Measurements from ENCODE around the gene KRTAP8-1.

KRTAP8-1 gene

GRCh38 chr21:30813174-30813573 is at the start of gene KRTAP8-1:
KRTAP8-1 (minus strand) TSS chr21:30813274; CDS start chr21:30813220, 54 bp downstream.
- DNase-seq = no peak

- no peak for DNase-seq
These were observed 34.8 kb upstream of the KRTAP8-1 start for GRCh38 chr21:30847627-30848500.

GRCh38 chr21:30842990-30843389 is 29.9 kb upstream of the KRTAP8-1 start:
- no peak for DNase-seq

DNA sequence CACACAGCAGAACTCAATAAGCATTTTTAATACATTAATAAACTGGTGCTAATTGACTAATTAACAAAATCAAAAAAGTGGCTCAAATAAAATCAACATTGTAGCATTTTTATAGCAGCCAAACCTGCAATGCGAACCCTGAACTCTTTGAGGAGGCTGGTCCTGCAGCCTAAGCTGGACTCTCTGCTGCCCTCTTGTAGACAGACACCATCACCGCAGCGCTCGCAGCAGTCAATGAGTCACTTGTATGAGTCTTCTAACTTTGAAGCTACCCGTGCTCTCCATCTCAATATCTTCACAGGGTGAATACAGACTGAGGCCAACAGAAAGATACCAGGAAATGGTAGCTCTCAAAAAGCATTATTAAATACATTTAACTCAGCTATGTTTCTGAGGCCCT is 26.2 kb upstream of the KRTAP8-1 start:
- DNase-seq = peak; percentile 24

- no peak for DNase-seq
These were observed 25.5 kb upstream of the KRTAP8-1 start for GRCh38 chr21:30838536-30838935.

DNA sequence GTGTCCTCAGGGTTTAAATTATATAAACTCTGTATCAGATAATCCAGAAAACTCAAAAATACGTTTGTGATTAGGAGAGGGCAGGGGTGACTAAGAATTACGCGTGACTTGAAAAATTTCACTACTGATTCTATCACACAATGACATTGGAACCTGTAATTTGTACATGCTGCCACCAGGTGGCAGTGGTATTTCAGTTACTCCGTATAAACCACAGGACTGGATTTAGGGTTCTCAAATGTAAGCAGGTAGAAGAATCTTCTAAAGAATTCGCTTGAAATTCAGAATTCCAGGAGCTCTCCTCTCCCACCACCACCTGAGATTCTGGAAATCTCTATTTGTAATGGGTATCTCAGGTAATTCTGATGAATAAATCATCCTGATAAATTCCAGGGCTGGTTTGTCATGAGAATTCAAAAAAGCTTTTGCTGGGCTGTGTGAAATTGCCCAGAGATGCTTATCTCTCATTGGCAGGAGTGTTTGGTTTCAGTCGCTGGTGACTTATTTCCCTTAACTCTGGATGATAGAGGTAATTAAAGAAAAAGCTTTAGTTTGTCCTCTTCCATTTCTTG is 18.2 kb upstream of the KRTAP8-1 start:
- DNase-seq = peak; percentile 56

DNA sequence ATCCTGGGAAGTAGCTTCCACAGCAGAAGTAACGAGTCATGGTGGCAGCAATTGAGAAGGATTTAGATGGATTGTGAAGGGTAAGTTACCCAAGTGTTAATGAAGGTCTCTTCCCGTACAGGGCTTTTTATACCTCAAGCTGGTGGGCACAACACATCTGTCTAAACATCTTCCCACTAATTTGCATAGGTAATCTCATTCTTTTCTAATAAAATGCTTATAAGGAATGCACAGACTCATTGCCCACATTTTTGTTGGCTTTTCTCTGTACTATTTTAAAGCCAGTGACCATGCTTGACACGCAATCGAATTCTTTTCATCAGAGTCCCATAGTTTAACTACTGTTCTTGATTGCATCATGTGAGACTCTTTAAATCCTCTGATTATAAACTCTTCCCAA is 16.6 kb upstream of the KRTAP8-1 start, which contains the start of gene KRTAP7-1:
TSS of gene KRTAP7-1 (minus strand) at position 101 of the 400 bp plus-strand sequence. CDS start at position 40, 61 bp downstream.
- DNase-seq = no peak

GRCh38 chr21:30818837-30819610 is 6.0 kb upstream of the KRTAP8-1 start:
- peak; percentile 2 for DNase-seq

DNA sequence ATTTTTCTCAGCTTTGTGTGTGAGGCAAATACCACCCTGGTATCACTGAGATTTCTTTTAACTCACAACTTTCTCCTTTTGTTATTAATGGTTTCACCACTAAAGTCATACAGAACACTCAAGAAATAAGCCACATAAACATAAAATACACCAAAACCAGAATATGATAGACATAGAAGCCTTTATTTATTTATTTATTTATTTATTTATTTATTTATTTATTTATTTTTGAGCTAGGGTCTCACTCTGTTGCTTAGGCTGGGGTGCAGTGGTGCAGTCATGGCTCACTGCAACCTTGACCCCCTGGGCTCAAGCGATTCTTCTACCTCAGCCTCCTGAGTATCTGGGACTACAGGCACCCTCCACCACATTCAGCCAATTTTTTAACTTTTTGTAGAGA is 12.5 kb downstream of the KRTAP8-1 start:
- DNase-seq = no peak

DNA sequence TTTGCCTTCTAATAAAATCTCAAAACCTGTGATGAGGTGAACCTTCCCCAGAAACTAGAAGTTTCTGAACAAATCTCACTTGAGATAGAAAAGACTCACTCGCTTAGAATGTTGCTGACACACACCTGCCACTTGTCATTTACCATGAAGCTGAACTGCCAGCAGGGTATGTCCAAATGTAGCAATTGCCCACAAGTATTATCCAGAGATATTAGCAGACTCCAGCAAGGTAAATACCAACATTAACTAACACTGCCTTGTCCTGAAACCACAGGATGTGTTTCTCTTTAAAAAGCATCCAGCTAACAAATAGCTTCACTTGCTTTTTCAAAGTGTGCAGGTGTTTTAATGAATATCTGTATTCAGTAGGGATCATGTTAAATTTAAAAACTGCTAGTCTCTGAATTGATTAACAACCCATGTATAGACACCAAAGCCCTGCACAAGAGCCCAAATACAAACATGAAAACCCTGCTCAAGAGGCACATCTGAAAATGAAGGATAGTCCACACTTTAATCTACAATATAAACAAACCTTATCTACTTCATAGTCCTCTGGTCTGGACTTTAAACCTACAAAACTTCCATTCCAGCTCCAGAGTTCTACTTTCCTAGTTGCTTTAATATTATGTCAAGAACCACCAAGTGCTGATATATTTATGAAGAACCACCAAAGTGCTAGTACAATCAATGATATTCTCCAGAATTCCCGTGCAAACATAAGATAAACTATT is 19.3 kb downstream of the KRTAP8-1 start:
- DNase-seq = no peak

- no peak for DNase-seq
These were observed 33.8 kb downstream of the KRTAP8-1 start for GRCh38 chr21:30779249-30779648.

GRCh38 chr21:30769724-30770431 is 43.2 kb downstream of the KRTAP8-1 start:
- DNase-seq = no peak

Data from OCI-M1 (cell line).